Keratinocyte (primary cell): ENCODE results near the gene WNT3.

Source experiments
- CTCF ChIP-seq, 3 experiments: IDR thresholded peaks in 1 of 3; conservative IDR thresholded peaks in 1 of 3; optimal IDR thresholded peaks in 1 of 3; 2 replicates in 2 of 3; 3 replicates in 1 of 3; pipeline versions ENCODE3 to v1.5.1; 2011; ENCODE audit warnings: low read length in 3 of 3, mild to moderate bottlenecking in 3 of 3, moderate library complexity in 2 of 3, control low read depth in 1 of 3, inconsistent platforms in 1 of 3; ENCODE audit not compliant: insufficient read depth in 2 of 3; ENCODE audit errors: extremely low read depth in 1 of 3
- EZH2 ChIP-seq: IDR thresholded peaks from one replicate; pipeline ENCODE4 v1.6.1; 2012; ENCODE audit warnings: inconsistent platforms, mild to moderate bottlenecking, low read length, moderate library complexity

DNA sequence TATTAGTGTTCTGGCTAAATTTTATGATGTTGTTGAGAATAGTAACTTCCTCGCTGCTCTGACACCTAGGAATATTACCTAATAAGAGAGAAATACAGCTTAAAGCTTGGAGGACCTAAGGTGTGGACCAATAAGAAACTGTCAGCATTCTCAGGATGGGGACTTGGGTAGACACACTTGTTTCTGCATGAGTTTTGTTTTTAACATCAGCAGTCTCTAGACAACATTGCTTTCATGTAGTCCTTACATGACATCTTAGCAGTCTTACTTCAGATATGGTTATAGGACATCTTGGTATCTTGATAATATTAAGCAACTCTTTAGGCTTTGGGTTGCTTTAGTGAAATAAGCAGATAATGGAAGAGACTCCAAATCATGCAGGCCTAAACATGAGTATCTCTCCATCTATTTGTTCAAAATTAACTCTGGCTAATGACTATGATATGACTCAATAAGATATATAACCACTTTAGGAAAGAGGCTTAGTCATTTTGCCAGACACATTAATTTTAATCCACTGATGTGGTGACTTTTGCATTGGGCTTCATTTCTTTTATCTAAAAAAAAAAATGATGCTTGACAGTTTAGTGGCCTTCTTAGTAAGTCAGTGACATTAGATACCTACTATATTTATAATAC, 84.5 kb downstream of the WNT3 start:
- TF ChIP-seq CTCF (optimal IDR thresholded peaks at IDR 0.05 in 1 of 3, IDR thresholded peaks at IDR 0.05 in 1 of 3, conservative IDR thresholded peaks at IDR 0.05 in 1 of 3; ENCODE audit: extremely low read depth in 1 of 3, insufficient read depth in 2 of 3, low read length in 3 of 3), result no peak
- no peak for TF ChIP-seq EZH2
